Breast epithelium (tissue), 4 donors: Measurements from ENCODE around the gene CYTH4. TPM values are rescaled to one million over a fixed set of nuclear protein-coding genes. Genes with fewer than 3 reads are reported as not detected.

Experiments used
- DNase-seq, 2 donors: peaks; one replicate each; pipeline ENCODE4 v3.0.0-alpha.2; 2019; ENCODE audit warnings: low spot score in 2 of 2
- H3K27ac ChIP-seq, 2 donors: fragments of 200-600 bp; sonication (generic) in 1 of 2; one replicate each; pipeline ENCODE4 v1.5.1; 2016 to 2019; ENCODE audit warnings: mild to moderate bottlenecking in 1 of 2
- H3K27me3 ChIP-seq, 2 donors: fragments of 200-600 bp; sonication (generic) in 1 of 2; one replicate each; pipeline versions ENCODE4 v1.5.1 to v1.6.0; 2017 to 2019; ENCODE audit warnings: control low read depth in 1 of 2, mild to moderate bottlenecking in 1 of 2
- H3K36me3 ChIP-seq: fragments of 200-600 bp; one replicate; pipeline ENCODE4 v1.5.1; 2019
- H3K4me1 ChIP-seq, 2 donors: fragments of 200-600 bp; sonication (generic); one replicate each; pipeline ENCODE4 v1.5.1; 2016 to 2019; ENCODE audit warnings: control low read depth in 1 of 2
- H3K4me3 ChIP-seq, 3 donors: fragments of 200-600 bp; sonication (generic); 1 replicate in 2 of 3; 2 replicates in 1 of 3; pipeline ENCODE4 v1.5.1; 2016 to 2019; ENCODE audit warnings: mild to moderate bottlenecking in 3 of 3, moderate library complexity in 2 of 3
- H3K9me3 ChIP-seq, 2 donors: fragments of 200-600 bp; sonication (generic) in 1 of 2; one replicate each; pipeline ENCODE4 v1.5.1; 2016 to 2019; ENCODE audit warnings: control low read depth in 1 of 2
- POLR2A ChIP-seq: fragments of 450-650 bp; IDR thresholded peaks from one replicate; pipeline ENCODE4 v1.6.1; 2016; ENCODE audit warnings: antibody characterized with exemption, mild to moderate bottlenecking, moderate library complexity
- POLR2AphosphoS5 ChIP-seq, 3 donors: sonication (generic); formaldehyde crosslinking; IDR thresholded peaks; one replicate each; pipeline ENCODE4 v1.6.1; 2017; ENCODE audit warnings: antibody characterized with exemption in 3 of 3
- intact Hi-C: fragments of 100-400 bp; cut with DNase I; formaldehyde crosslinking; loops from one replicate; pipeline ENCODE4 v1.15.1; 2023; ENCODE audit warnings: low total_unique reads
- total RNA-seq, 3 donors: library from RNA; depleted of rRNA; stranded (reverse); fragments of >200 nt; gene quantifications; one replicate each; pipeline ENCODE4 v1.1.0, GENCODE V29; 2016
- TF ChIP-seq, protein P1 (sequence below), 3 donors: fragments of 450-650 bp; IDR thresholded peaks; one replicate each; pipeline ENCODE4 v1.5.1; 2016 to 2017; ENCODE audit warnings: antibody characterized with exemption in 3 of 3, mild to moderate bottlenecking in 3 of 3, moderate library complexity in 3 of 3

Gene CYTH4
- total RNA-seq, 3 donors from 2014 or later, result 6.9 to 25.1 (median 10.5) TPM

- no peak for DNase-seq
- Histone ChIP-seq H3K4me1 (peaks cover 3 to 14% of the 10 kb centered on the region in 2 donors), H3K9me3 (no peaks in the 10 kb centered on the region), H3K27me3 (no peaks in the 10 kb centered on the region), H3K4me3 (no peak overlapping the region), H3K36me3 (no peaks in the 10 kb centered on the region), H3K27ac (no peak overlapping the region)
- no peak for TF ChIP-seq POLR2A
- TF ChIP-seq, protein P1, sequence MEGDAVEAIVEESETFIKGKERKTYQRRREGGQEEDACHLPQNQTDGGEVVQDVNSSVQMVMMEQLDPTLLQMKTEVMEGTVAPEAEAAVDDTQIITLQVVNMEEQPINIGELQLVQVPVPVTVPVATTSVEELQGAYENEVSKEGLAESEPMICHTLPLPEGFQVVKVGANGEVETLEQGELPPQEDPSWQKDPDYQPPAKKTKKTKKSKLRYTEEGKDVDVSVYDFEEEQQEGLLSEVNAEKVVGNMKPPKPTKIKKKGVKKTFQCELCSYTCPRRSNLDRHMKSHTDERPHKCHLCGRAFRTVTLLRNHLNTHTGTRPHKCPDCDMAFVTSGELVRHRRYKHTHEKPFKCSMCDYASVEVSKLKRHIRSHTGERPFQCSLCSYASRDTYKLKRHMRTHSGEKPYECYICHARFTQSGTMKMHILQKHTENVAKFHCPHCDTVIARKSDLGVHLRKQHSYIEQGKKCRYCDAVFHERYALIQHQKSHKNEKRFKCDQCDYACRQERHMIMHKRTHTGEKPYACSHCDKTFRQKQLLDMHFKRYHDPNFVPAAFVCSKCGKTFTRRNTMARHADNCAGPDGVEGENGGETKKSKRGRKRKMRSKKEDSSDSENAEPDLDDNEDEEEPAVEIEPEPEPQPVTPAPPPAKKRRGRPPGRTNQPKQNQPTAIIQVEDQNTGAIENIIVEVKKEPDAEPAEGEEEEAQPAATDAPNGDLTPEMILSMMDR (IDR thresholded peaks at IDR 0.05), result no peak
- TF ChIP-seq POLR2AphosphoS5 (IDR thresholded peaks at IDR 0.05), result no peak
- intact Hi-C loops, result no loop called here
Measured at GRCh38 chr22:37311761-37312312, 29.5 kb downstream of the CYTH4 start.

- Histone ChIP-seq H3K36me3 (no peaks in the 10 kb centered on the region), H3K9me3 (no peaks in the 10 kb centered on the region), H3K4me3 (no peak overlapping the region), H3K4me1 (peaks cover 0 to 9% of the 10 kb centered on the region in 2 donors), H3K27me3 (no peaks in the 10 kb centered on the region), H3K27ac (no peak overlapping the region)
- intact Hi-C loops, result no loop called here
- TF ChIP-seq POLR2A, result no peak
- no peak for TF ChIP-seq POLR2AphosphoS5 (IDR thresholded peaks at IDR 0.05)
- TF ChIP-seq, protein P1 (IDR thresholded peaks at IDR 0.05), result no peak
- DNase-seq, result no peak
Measured at GRCh38 chr22:37312549-37313183, 30.4 kb downstream of the CYTH4 start.

DNA sequence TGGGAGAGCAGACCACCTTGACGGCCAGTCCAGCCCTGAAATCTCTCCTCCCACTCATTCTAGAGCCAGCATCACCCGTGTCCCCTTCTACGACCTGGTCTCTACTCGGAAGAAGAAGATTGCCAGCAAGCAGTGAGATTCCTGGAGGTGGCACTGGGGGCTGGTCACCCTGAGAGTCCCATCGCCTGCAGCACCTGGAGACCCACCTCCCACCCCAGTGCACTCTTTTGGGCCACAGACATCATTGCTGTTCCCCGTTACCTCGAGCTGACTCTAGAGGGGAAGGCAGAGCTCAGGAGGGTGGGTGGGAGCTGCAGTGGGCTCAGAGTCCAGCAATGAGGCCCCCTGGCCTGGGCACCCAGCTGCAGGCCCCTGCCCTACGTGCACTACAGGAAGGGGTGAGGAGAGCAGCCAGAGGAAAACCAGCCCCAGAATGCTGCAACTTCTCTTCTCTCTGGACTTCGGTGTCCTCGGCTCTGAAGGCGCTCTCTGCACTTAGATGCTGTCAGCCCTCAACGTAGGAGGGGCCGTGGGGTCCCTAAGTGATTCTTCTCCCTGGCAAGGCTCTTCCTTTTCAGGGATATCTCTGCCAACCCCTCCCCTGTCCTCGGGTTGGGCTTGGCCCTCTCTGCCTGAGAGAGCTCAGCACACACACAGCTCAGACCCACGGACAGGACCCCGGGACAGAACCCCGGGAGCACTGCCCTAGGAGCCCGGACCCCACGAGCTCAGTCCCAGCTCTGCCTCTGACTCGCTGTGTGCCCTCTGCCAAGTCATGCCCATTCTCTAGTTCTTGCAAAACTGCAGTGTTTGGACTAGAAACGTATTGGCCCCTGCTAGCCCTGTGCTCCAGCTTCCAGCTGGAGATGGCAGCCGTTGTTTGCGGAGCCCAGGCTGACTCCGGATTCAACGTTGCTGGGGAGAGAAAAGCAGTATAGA lies 31.3 kb downstream of the CYTH4 start:
- no peaks in the 10 kb centered on the region for H3K36me3 ChIP-seq
- intact Hi-C loops, result no loop called here
- H3K4me3 ChIP-seq, result no peak overlapping the region
- no peaks in the 10 kb centered on the region for H3K4me1 ChIP-seq
- TF ChIP-seq POLR2AphosphoS5 (IDR thresholded peaks at IDR 0.05) (no peak), POLR2A (no peak)
- TF ChIP-seq, protein P1 (IDR thresholded peaks at IDR 0.05), result no peak
- H3K27ac ChIP-seq, result no peak overlapping the region
- no peaks in the 10 kb centered on the region for H3K27me3 ChIP-seq
- DNase-seq, result no peak
- H3K9me3 ChIP-seq, result no peaks in the 10 kb centered on the region

GRCh38 chr22:37314315-37315074 lies 32.2 kb downstream of the CYTH4 start:
- Histone ChIP-seq H3K36me3 (no peaks in the 10 kb centered on the region), H3K27ac (no peak overlapping the region), H3K4me3 (no peak overlapping the region), H3K4me1 (no peaks in the 10 kb centered on the region), H3K9me3 (no peaks in the 10 kb centered on the region), H3K27me3 (no peaks in the 10 kb centered on the region)
- intact Hi-C loops, result loop anchor here (5.0 kb wide), 1 partner anchor 587 kb away; no protein-coding TSS in a partner anchor
- TF ChIP-seq POLR2AphosphoS5 (IDR thresholded peaks at IDR 0.05) (no peak), POLR2A (no peak)
- TF ChIP-seq, protein P1 (IDR thresholded peaks at IDR 0.05), result no peak
- DNase-seq, result no peak
